ENCODE results near the gene S100A16. TPM values are rescaled to one million over a fixed set of nuclear protein-coding genes. Genes with fewer than 3 reads are reported as not detected.

S100A16 gene
- total and polyA plus RNA-seq, 4 donors: 70.6 to 182 (median 141) TPM

DNA sequence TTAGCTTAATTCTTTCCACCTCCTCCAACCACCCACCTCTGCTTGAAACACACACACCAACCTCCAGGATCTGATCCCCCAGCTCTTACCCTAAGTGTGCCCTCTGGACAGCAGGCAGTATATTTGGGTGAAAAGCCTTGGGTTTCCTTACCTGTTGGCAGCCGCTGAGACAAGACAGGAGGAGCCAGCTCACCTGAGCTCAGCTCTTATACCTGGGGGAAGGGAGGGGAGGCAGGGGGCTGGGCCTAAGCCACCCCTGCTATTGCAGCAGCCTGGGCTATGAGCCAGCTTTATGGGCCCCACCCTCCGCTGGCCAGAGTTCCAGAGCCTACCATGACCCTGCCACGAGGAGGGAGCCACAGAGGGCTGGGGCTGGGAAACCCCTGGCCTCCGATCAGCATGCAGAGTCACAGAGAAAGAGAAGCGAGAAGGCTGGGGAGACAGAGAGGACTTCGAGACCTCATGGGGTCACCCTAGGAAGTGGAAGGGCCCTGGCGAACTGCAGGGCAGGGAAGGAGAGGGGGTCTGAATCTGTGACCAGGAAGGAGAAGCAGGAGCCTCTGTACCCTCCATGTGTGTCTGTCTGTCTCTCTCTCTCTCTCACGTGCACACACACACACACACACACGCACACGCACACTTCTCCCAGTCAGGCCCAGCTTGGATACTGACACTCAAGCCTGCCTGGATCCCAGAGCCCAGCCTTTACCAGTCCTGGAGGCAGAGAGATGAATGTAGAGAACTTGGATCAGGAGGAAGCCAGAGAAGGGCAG is 3.4 kb upstream of the S100A16 start, which contains the start of gene S100A14:
Gene S100A14 (minus strand): TSS at position 182 of the 773 bp plus-strand sequence. CDS start 467 bp downstream, outside the sequence.
- DNase-seq (peak in 2 of 3 donors; percentile 59 to 67), ATAC-seq (ENCODE audit: insufficient read depth, low FRiP score) (peak; percentile 48)
- H3K9ac ChIP-seq (ENCODE audit: insufficient read depth in 1 of 2, low read length in 2 of 2): peak within 1 kb of the TSS in 1 of 2 donors; percentile 26
- TF ChIP-seq, protein P1, sequence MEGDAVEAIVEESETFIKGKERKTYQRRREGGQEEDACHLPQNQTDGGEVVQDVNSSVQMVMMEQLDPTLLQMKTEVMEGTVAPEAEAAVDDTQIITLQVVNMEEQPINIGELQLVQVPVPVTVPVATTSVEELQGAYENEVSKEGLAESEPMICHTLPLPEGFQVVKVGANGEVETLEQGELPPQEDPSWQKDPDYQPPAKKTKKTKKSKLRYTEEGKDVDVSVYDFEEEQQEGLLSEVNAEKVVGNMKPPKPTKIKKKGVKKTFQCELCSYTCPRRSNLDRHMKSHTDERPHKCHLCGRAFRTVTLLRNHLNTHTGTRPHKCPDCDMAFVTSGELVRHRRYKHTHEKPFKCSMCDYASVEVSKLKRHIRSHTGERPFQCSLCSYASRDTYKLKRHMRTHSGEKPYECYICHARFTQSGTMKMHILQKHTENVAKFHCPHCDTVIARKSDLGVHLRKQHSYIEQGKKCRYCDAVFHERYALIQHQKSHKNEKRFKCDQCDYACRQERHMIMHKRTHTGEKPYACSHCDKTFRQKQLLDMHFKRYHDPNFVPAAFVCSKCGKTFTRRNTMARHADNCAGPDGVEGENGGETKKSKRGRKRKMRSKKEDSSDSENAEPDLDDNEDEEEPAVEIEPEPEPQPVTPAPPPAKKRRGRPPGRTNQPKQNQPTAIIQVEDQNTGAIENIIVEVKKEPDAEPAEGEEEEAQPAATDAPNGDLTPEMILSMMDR (IDR thresholded peaks at IDR 0.05; ENCODE audit: control extremely low read depth, extremely low read depth): no peak
- H3K27ac ChIP-seq (ENCODE audit: low read depth in 1 of 2, low read length in 1 of 2): peak within 1 kb of the TSS; percentile 10 to 49
- H3K9me3 ChIP-seq (ENCODE audit: control insufficient read depth in 4 of 4, insufficient read depth in 3 of 4, low read length in 3 of 4): no peaks in the 10 kb centered on the region
- H3K4me3 ChIP-seq: peak within 1 kb of the TSS; percentile 10
- H3K36me3 ChIP-seq (ENCODE audit: control insufficient read depth in 4 of 4, insufficient read depth in 4 of 4, low read length in 4 of 4): peaks cover 1 to 4% (median 3%) of the 10 kb centered on the region in 4 donors
- WGBS, 2 donors: 52 to 64% methylated on average over 10 of the region's 10 CpGs
- no peaks in the 10 kb centered on the region for H3K27me3 ChIP-seq (ENCODE audit: control insufficient read depth in 3 of 3, insufficient read depth in 3 of 3, low read length in 2 of 3)
- H3K4me1 ChIP-seq (ENCODE audit: control insufficient read depth in 5 of 5, insufficient read depth in 5 of 5, low read length in 5 of 5): peaks cover 0 to 35% (median 11%) of the 10 kb centered on the region in 5 donors

DNA sequence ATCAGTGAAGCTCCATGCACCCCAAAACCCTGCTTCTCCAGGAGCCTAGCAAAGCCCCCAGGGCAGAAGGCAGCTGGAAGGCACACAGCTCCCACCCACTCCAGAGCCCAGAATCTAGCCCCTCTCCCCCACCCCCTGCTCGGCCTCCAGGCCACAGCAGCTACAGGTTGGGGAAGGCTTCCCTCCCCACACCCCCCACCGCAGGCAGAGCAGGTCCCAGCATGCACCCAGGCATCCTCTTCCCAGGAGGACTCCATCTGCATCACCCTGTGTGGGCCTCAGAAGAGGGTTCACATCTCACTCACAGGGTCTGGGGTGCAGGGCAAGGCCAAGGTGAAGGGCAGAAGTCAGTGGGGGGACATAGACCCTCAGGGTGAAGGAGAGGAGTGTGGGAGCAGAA is 2.5 kb upstream of the S100A16 start:
- no peaks in the 10 kb centered on the region for H3K27me3 ChIP-seq (ENCODE audit: control insufficient read depth in 3 of 3, insufficient read depth in 3 of 3, low read length in 2 of 3)
- no peak for ATAC-seq (ENCODE audit: insufficient read depth, low FRiP score)
- WGBS, 2 donors: 82 to 95% methylated on average over 2 of the region's 2 CpGs
- H3K9me3 ChIP-seq (ENCODE audit: control insufficient read depth in 4 of 4, insufficient read depth in 3 of 4, low read length in 3 of 4): no peaks in the 10 kb centered on the region
- H3K9ac ChIP-seq (ENCODE audit: insufficient read depth in 1 of 2, low read length in 2 of 2): no peak overlapping the region
- peak overlapping the region in 1 of 2 donors; percentile 49 for H3K27ac ChIP-seq (ENCODE audit: low read depth in 1 of 2, low read length in 1 of 2)
- H3K4me1 ChIP-seq (ENCODE audit: control insufficient read depth in 5 of 5, insufficient read depth in 5 of 5, low read length in 5 of 5): peaks cover 5 to 41% (median 19%) of the 10 kb centered on the region in 5 donors
- TF ChIP-seq, protein P1 (IDR thresholded peaks at IDR 0.05; ENCODE audit: control extremely low read depth, extremely low read depth): no peak
- H3K4me3 ChIP-seq: peak overlapping the region; percentile 10
- no peak for DNase-seq
- peaks cover under 1 to 3% (median 2%) of the 10 kb centered on the region in 4 donors for H3K36me3 ChIP-seq (ENCODE audit: control insufficient read depth in 4 of 4, insufficient read depth in 4 of 4, low read length in 4 of 4)

DNA sequence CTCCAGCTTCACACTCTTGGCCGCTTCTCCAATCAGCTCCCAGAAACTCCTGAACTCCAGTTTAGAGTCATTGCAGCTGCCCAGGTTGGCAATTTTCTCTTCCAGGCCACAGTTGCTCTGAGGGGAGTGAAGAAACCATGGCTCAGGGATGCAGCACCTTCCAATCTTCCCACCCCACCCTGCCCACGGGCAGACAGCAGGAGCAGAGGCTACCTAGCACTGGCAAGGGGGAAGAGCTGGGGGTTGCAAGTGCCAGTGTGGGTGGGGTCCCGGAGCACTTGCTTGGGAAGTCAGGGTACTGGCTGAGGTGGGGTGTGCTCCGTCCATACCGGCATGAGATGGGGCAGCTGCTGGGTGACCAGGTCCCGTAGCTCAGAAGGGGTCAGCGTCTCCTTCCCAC is 2.0 kb upstream of the S100A16 start:
- Histone ChIP-seq H3K4me1 (ENCODE audit: control insufficient read depth in 5 of 5, insufficient read depth in 5 of 5, low read length in 5 of 5) (peaks cover 5 to 46% (median 24%) of the 10 kb centered on the region in 5 donors), H3K4me3 (no peak overlapping the region), H3K27ac (ENCODE audit: low read depth in 1 of 2, low read length in 1 of 2) (peak overlapping the region in 1 of 2 donors; percentile 60), H3K9me3 (ENCODE audit: control insufficient read depth in 4 of 4, insufficient read depth in 3 of 4, low read length in 3 of 4) (no peaks in the 10 kb centered on the region), H3K36me3 (ENCODE audit: control insufficient read depth in 4 of 4, insufficient read depth in 4 of 4, low read length in 4 of 4) (peaks cover 0 to 3% (median 2%) of the 10 kb centered on the region in 4 donors), H3K9ac (ENCODE audit: insufficient read depth in 1 of 2, low read length in 2 of 2) (no peak overlapping the region), H3K27me3 (ENCODE audit: control insufficient read depth in 3 of 3, insufficient read depth in 3 of 3, low read length in 2 of 3) (no peaks in the 10 kb centered on the region)
- DNase-seq (no peak), ATAC-seq (ENCODE audit: insufficient read depth, low FRiP score) (no peak)
- 84 to 96% methylated on average over 7 of the region's 7 CpGs for WGBS, 2 donors
- TF ChIP-seq, protein P1 (IDR thresholded peaks at IDR 0.05; ENCODE audit: control extremely low read depth, extremely low read depth): no peak

Measured in lung (tissue), 12 donors.